Measurements from ENCODE around the gene FOSB. TPM values are rescaled to one million over a fixed set of nuclear protein-coding genes. Genes with fewer than 3 reads are reported as not detected.

Gene FOSB
- total and polyA plus RNA-seq, 9 of the 15 experiments (the other 6 are each of a cell fraction or from before 2014, with no cell fraction given) = 0.11 to 2.7 (median 0.73) TPM

DNA sequence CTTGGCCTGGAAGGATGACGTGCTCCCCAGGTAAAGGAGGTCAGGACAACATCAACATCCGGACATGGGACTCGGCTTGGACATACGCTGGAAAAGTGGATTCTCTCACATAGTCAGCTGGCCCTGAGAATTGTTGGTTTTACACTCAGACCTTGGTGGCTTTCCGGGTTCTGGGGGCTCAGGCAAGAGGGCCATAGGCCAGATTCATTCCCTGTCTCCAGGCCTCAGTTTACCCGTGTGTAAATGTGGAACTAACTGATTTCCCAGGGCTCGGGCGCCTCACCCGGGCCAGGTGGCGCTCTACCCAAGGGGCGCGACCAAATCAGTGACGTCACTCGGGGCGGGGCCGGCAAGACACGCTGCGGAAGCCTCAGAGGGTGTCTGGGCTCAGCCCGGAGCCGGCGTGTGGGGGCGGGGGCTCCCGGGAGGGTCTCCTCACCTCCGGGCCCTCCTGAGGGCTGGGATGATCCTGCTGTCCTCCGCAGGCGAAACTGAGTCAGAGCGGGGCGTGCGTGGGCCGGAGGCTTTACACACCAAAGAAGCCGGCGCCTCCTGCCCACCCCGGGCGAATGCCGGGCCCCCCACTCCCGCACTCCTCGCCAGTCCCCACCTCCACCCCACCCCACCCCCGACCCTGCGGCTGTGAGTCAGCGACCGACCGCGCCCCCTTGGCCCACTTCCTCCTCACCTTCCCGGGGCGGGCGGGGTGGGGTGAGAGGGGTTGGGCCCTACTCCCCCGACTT is 38.6 kb downstream of the FOSB start (continued):
- TF ChIP-seq, protein P1, sequence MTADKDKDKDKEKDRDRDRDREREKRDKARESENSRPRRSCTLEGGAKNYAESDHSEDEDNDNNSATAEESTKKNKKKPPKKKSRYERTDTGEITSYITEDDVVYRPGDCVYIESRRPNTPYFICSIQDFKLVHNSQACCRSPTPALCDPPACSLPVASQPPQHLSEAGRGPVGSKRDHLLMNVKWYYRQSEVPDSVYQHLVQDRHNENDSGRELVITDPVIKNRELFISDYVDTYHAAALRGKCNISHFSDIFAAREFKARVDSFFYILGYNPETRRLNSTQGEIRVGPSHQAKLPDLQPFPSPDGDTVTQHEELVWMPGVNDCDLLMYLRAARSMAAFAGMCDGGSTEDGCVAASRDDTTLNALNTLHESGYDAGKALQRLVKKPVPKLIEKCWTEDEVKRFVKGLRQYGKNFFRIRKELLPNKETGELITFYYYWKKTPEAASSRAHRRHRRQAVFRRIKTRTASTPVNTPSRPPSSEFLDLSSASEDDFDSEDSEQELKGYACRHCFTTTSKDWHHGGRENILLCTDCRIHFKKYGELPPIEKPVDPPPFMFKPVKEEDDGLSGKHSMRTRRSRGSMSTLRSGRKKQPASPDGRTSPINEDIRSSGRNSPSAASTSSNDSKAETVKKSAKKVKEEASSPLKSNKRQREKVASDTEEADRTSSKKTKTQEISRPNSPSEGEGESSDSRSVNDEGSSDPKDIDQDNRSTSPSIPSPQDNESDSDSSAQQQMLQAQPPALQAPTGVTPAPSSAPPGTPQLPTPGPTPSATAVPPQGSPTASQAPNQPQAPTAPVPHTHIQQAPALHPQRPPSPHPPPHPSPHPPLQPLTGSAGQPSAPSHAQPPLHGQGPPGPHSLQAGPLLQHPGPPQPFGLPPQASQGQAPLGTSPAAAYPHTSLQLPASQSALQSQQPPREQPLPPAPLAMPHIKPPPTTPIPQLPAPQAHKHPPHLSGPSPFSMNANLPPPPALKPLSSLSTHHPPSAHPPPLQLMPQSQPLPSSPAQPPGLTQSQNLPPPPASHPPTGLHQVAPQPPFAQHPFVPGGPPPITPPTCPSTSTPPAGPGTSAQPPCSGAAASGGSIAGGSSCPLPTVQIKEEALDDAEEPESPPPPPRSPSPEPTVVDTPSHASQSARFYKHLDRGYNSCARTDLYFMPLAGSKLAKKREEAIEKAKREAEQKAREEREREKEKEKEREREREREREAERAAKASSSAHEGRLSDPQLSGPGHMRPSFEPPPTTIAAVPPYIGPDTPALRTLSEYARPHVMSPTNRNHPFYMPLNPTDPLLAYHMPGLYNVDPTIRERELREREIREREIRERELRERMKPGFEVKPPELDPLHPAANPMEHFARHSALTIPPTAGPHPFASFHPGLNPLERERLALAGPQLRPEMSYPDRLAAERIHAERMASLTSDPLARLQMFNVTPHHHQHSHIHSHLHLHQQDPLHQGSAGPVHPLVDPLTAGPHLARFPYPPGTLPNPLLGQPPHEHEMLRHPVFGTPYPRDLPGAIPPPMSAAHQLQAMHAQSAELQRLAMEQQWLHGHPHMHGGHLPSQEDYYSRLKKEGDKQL (CRISPR knock-in tag; IDR thresholded peaks at IDR 0.05; ENCODE audit: borderline replicate concordance) = no peak
- TF ChIP-seq RHOXF2B (CRISPR knock-in tag; conservative IDR thresholded peaks at IDR 0.05) (no peak), TGIF2 (CRISPR knock-in tag; IDR thresholded peaks at IDR 0.05) (no peak), SMARCA4 (IDR thresholded peaks at IDR 0.05) (no peak; the same call in none of the 2 replicates), BHLHE40 (IDR thresholded peaks at IDR 0.05; ENCODE audit: low read length) (no peak), TBP (optimal IDR thresholded peaks at IDR 0.05; ENCODE audit: low read depth, low read length) (peak; percentile 35), ZEB2 (IDR thresholded peaks at IDR 0.05) (peak; percentile 86), NFYB (IDR thresholded peaks at IDR 0.05; ENCODE audit: extremely low read depth, insufficient read length) (no peak), BRD9 (IDR thresholded peaks at IDR 0.05; ENCODE audit: low read depth, partially characterized antibody) (no peak), LARP7 (IDR thresholded peaks at IDR 0.05) (no peak), RBM15 (IDR thresholded peaks at IDR 0.05; ENCODE audit: insufficient read depth, low read length) (no peak), ZNF717 (CRISPR knock-in tag; IDR thresholded peaks at IDR 0.05) (no peak), NBN (IDR thresholded peaks at IDR 0.05; ENCODE audit: low read depth) (peak; percentile 98)
- TF ChIP-seq, protein P2, sequence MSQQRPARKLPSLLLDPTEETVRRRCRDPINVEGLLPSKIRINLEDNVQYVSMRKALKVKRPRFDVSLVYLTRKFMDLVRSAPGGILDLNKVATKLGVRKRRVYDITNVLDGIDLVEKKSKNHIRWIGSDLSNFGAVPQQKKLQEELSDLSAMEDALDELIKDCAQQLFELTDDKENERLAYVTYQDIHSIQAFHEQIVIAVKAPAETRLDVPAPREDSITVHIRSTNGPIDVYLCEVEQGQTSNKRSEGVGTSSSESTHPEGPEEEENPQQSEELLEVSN (IDR thresholded peaks at IDR 0.05; ENCODE audit: borderline replicate concordance in 1 of 2, extremely low read depth in 1 of 2, insufficient read depth in 1 of 2, insufficient read length in 1 of 2, low read depth in 1 of 2, low read length in 1 of 2, poor library complexity in 1 of 2, severe bottlenecking in 1 of 2) = peak; percentile 21 to 36
- TF ChIP-seq, protein P3, sequence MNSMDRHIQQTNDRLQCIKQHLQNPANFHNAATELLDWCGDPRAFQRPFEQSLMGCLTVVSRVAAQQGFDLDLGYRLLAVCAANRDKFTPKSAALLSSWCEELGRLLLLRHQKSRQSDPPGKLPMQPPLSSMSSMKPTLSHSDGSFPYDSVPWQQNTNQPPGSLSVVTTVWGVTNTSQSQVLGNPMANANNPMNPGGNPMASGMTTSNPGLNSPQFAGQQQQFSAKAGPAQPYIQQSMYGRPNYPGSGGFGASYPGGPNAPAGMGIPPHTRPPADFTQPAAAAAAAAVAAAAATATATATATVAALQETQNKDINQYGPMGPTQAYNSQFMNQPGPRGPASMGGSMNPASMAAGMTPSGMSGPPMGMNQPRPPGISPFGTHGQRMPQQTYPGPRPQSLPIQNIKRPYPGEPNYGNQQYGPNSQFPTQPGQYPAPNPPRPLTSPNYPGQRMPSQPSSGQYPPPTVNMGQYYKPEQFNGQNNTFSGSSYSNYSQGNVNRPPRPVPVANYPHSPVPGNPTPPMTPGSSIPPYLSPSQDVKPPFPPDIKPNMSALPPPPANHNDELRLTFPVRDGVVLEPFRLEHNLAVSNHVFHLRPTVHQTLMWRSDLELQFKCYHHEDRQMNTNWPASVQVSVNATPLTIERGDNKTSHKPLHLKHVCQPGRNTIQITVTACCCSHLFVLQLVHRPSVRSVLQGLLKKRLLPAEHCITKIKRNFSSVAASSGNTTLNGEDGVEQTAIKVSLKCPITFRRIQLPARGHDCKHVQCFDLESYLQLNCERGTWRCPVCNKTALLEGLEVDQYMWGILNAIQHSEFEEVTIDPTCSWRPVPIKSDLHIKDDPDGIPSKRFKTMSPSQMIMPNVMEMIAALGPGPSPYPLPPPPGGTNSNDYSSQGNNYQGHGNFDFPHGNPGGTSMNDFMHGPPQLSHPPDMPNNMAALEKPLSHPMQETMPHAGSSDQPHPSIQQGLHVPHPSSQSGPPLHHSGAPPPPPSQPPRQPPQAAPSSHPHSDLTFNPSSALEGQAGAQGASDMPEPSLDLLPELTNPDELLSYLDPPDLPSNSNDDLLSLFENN (IDR thresholded peaks at IDR 0.05; ENCODE audit: low read depth in 2 of 2, low read length in 2 of 2) = no peak
- TF ChIP-seq, protein P4, sequence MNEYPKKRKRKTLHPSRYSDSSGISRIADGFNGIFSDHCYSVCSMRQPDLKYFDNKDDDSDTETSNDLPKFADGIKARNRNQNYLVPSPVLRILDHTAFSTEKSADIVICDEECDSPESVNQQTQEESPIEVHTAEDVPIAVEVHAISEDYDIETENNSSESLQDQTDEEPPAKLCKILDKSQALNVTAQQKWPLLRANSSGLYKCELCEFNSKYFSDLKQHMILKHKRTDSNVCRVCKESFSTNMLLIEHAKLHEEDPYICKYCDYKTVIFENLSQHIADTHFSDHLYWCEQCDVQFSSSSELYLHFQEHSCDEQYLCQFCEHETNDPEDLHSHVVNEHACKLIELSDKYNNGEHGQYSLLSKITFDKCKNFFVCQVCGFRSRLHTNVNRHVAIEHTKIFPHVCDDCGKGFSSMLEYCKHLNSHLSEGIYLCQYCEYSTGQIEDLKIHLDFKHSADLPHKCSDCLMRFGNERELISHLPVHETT (CRISPR knock-in tag; conservative IDR thresholded peaks at IDR 0.05 in 1 of 2, IDR thresholded peaks at IDR 0.05 in 1 of 2) = no peak; a peak in 2 of 4 replicates
